BJ (cell line): ENCODE results near the gene STOX2. TPM values are rescaled to one million over a fixed set of nuclear protein-coding genes. Genes with fewer than 3 reads are reported as not detected.

Experiments
- CTCF ChIA-PET: fragments of 350-600 bp; formaldehyde crosslinking; extraction: SDS; loops from one replicate; lab custom pipeline; 2021; ENCODE audit warnings: antibody characterized with exemption, inconsistent platforms; lab: Yijun Ruan, JAX
- POLR2A ChIA-PET: fragments of 300-600 bp; sonication (Branson Sonifier 250); formaldehyde crosslinking; extraction: SDS; loops from one replicate; lab custom pipeline; 2021; ENCODE audit warnings: antibody characterized with exemption; lab: Charles Lee
- DNase-seq: peaks from one replicate; pipeline ENCODE4 v3.0.0-alpha.2; 2011; ENCODE audit warnings: low read depth
- H3K27me3 ChIP-seq: 2 replicates; pipeline ENCODE4 v1.6.0; 2011; ENCODE audit warnings: low read length; ENCODE audit not compliant: control insufficient read depth, insufficient read depth
- H3K36me3 ChIP-seq: 2 replicates; pipeline ENCODE4 v1.5.1; 2011; ENCODE audit warnings: low read length; ENCODE audit not compliant: control insufficient read depth, insufficient read depth
- H3K4me3 ChIP-seq: 2 replicates; pipeline ENCODE4 v1.5.1; 2011; ENCODE audit warnings: low read depth, mild to moderate bottlenecking, control low read depth, low read length
- CTCF ChIP-seq: IDR thresholded peaks from 2 replicates; pipeline ENCODE4 v1.5.1; 2011; ENCODE audit warnings: low read depth, mild to moderate bottlenecking, control low read depth, inconsistent platforms, low read length, moderate library complexity; ENCODE audit not compliant: insufficient read depth
- polyA plus RNA-seq: library from polyadenylated mRNA; depleted of rRNA; stranded (reverse); fragments of >200 nt; gene quantifications from 2 replicates; pipeline ENCODE4 v1.2.3, GENCODE V29; 2011

Gene STOX2
- polyA plus RNA-seq, 1 experiment = 0.27 TPM

- Histone ChIP-seq H3K27me3 (no peaks in the 10 kb centered on the region), H3K36me3 (no peaks in the 10 kb centered on the region), H3K4me3 (no peak overlapping the region)
- CTCF ChIA-PET = no interaction called here
- no peak for DNase-seq
- POLR2A ChIA-PET = no interaction called here
- no peak for TF ChIP-seq CTCF
These were observed 114.8 kb downstream of the STOX2 start for GRCh38 chr4:184019667-184020623.

GRCh38 chr4:184021389-184021788 is 116.3 kb downstream of the STOX2 start:
- ChIA-PET CTCF (no interaction called here), POLR2A (no interaction called here)
- no peak for DNase-seq
- Histone ChIP-seq H3K36me3 (no peaks in the 10 kb centered on the region), H3K27me3 (no peaks in the 10 kb centered on the region), H3K4me3 (no peak overlapping the region)
- TF ChIP-seq CTCF = no peak

- CTCF ChIA-PET = no interaction called here
- DNase-seq = no peak
- Histone ChIP-seq H3K4me3 (no peak overlapping the region), H3K36me3 (no peaks in the 10 kb centered on the region), H3K27me3 (no peaks in the 10 kb centered on the region)
- POLR2A ChIA-PET = no interaction called here
- no peak for TF ChIP-seq CTCF
These were observed 117.7 kb downstream of the STOX2 start for GRCh38 chr4:184022679-184023383.

GRCh38 chr4:184024637-184025036 is 119.5 kb downstream of the STOX2 start:
- no peak for DNase-seq
- ChIA-PET POLR2A (no interaction called here), CTCF (no interaction called here)
- TF ChIP-seq CTCF = no peak
- no peaks in the 10 kb centered on the region for H3K27me3 ChIP-seq
- no peak overlapping the region for H3K4me3 ChIP-seq
- no peaks in the 10 kb centered on the region for H3K36me3 ChIP-seq
